Measurements from ENCODE around the gene ANKRD35. TPM values are rescaled to one million over a fixed set of nuclear protein-coding genes. Genes with fewer than 3 reads are reported as not detected.

The ANKRD35 gene
- total RNA-seq, 1 donor from 2014 or later = 0.31 TPM

DNA sequence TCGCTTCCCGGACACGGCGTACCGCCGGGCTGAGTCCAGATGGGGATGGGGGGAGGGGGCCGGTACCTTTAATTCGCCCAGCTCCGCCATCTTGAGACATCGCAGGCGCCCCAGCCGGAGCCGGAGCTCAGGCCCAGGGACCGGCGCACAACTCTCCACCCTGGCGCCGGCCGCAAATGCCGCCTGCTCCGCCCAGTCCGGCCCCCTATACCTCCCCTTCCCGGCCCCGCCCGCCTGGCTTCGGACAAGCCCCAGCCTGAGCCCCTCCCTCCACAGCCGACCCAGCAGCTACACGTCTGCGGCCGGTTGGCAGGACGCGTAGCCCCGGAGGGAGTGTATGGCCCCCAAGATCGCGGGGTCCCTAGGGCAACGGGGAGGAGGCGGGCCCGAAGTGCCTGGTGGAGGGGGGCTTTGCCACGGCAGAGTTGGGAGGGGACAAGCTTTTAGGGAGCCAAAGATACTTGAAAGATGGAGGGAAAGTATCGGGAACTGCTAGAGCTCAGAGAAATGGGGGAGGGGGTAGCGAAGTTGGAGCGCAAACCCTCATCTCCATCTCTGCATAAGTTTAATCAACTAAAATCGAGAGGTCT is 26.7 kb downstream of the ANKRD35 start, which contains the start of gene PIAS3:
Gene PIAS3 (minus strand): TSS at position 181 of the 590 bp plus-strand sequence. CDS start 91 bp downstream, at position 90.
- Mint-ChIP-seq H3K27ac (peak within 1 kb of the TSS; percentile 96), H3K27me3 (peaks cover 9% of the 10 kb centered on the region)
- TF ChIP-seq, protein P1, sequence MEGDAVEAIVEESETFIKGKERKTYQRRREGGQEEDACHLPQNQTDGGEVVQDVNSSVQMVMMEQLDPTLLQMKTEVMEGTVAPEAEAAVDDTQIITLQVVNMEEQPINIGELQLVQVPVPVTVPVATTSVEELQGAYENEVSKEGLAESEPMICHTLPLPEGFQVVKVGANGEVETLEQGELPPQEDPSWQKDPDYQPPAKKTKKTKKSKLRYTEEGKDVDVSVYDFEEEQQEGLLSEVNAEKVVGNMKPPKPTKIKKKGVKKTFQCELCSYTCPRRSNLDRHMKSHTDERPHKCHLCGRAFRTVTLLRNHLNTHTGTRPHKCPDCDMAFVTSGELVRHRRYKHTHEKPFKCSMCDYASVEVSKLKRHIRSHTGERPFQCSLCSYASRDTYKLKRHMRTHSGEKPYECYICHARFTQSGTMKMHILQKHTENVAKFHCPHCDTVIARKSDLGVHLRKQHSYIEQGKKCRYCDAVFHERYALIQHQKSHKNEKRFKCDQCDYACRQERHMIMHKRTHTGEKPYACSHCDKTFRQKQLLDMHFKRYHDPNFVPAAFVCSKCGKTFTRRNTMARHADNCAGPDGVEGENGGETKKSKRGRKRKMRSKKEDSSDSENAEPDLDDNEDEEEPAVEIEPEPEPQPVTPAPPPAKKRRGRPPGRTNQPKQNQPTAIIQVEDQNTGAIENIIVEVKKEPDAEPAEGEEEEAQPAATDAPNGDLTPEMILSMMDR (IDR thresholded peaks at IDR 0.05; ENCODE audit: unreplicated experiment) = no peak

GRCh38 chr1:145858238-145858900 is 27.3 kb downstream of the ANKRD35 start:
- Mint-ChIP-seq H3K36me3 (ENCODE audit: insufficient read depth) (peaks cover 6% of the 10 kb centered on the region), H3K27ac (peak overlapping the region; percentile 92), H3K27me3 (peaks cover 4% of the 10 kb centered on the region), H3K9me3 (ENCODE audit: low read depth) (no peaks in the 10 kb centered on the region), H3K4me3 (ENCODE audit: low read depth) (peak overlapping the region; percentile 96), H3K4me1 (ENCODE audit: low read depth) (peaks cover 5% of the 10 kb centered on the region)
- TF ChIP-seq, protein P1 (IDR thresholded peaks at IDR 0.05; ENCODE audit: unreplicated experiment) = no peak
- no peak for DNase-seq (ENCODE audit: low spot score, unreplicated experiment)

More for the DNA sequence above, 26.7 kb downstream of the ANKRD35 start, which contains the start of gene PIAS3:
- H3K9me3 Mint-ChIP-seq (ENCODE audit: low read depth) = no peaks in the 10 kb centered on the region
- DNase-seq (ENCODE audit: low spot score, unreplicated experiment) = peak; percentile 90
- H3K36me3 Mint-ChIP-seq (ENCODE audit: insufficient read depth) = peaks cover 4% of the 10 kb centered on the region
- peaks cover 5% of the 10 kb centered on the region for H3K4me1 Mint-ChIP-seq (ENCODE audit: low read depth)
- H3K4me3 Mint-ChIP-seq (ENCODE audit: low read depth) = peak within 1 kb of the TSS; percentile 96

- H3K36me3 Mint-ChIP-seq (ENCODE audit: insufficient read depth) = peaks cover 9% of the 10 kb centered on the region
- H3K4me3 Mint-ChIP-seq (ENCODE audit: low read depth) = no peak overlapping the region
- no peak overlapping the region for H3K27ac Mint-ChIP-seq
- no peaks in the 10 kb centered on the region for H3K9me3 Mint-ChIP-seq (ENCODE audit: low read depth)
- no peak for DNase-seq (ENCODE audit: low spot score, unreplicated experiment)
- TF ChIP-seq, protein P1 (IDR thresholded peaks at IDR 0.05; ENCODE audit: unreplicated experiment) = no peak
- H3K27me3 Mint-ChIP-seq = no peaks in the 10 kb centered on the region
- H3K4me1 Mint-ChIP-seq (ENCODE audit: low read depth) = peaks cover 5% of the 10 kb centered on the region
Observed at GRCh38 chr1:145857170-145857569, 28.5 kb downstream of the ANKRD35 start.

- no peak overlapping the region for H3K27ac Mint-ChIP-seq
- H3K4me3 Mint-ChIP-seq (ENCODE audit: low read depth) = no peak overlapping the region
- TF ChIP-seq, protein P1 (IDR thresholded peaks at IDR 0.05; ENCODE audit: unreplicated experiment) = no peak
- peaks cover 5% of the 10 kb centered on the region for H3K4me1 Mint-ChIP-seq (ENCODE audit: low read depth)
- H3K36me3 Mint-ChIP-seq (ENCODE audit: insufficient read depth) = peaks cover 14% of the 10 kb centered on the region
- H3K9me3 Mint-ChIP-seq (ENCODE audit: low read depth) = no peaks in the 10 kb centered on the region
- no peaks in the 10 kb centered on the region for H3K27me3 Mint-ChIP-seq
- DNase-seq (ENCODE audit: low spot score, unreplicated experiment) = no peak
Observed at GRCh38 chr1:145855426-145855948, 30.2 kb downstream of the ANKRD35 start.

DNA sequence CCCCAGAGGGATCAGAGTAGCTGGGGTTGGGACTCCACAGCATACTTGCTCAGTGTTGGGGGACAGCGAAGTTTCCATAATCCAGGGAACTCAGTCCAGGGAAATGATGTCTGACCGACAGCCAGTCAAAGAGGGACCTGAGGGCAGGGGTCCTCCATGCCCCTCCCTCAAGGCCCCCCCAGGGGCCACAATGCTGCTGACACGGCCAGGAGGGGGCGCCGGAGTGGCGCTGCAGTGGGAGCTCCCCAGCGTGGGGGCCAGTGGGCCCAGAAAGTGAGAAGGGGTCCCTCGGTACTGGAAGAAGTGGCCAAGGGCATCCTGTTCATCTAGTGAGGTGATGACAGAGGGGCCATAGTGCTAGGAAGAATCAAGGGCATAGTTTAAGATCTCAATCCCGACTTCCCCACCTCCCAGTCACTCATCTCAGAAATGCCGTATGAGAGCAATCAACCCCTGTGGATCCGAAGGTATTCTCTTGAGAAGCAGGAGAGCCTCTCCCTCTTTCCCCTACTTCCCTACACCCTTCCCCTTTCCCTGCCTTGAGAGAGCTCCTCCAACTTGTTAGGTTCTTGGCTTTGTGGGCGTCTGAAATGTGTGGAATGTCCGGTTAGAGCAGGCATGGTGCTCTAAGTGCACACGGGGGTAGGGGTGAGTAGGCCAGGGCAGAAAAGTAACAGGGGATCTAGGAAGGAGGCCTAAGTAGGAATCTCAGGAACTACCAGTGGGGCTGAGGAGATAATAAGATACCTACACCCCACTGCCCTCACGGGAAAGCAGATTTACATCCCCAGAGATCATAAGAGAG is 36.1 kb downstream of the ANKRD35 start:
- Mint-ChIP-seq H3K4me1 (ENCODE audit: low read depth) (peaks cover 3% of the 10 kb centered on the region), H3K27ac (no peak overlapping the region), H3K36me3 (ENCODE audit: insufficient read depth) (peaks cover 21% of the 10 kb centered on the region), H3K4me3 (ENCODE audit: low read depth) (no peak overlapping the region), H3K27me3 (no peaks in the 10 kb centered on the region), H3K9me3 (ENCODE audit: low read depth) (no peaks in the 10 kb centered on the region)
- DNase-seq (ENCODE audit: low spot score, unreplicated experiment) = no peak
- TF ChIP-seq, protein P1 (IDR thresholded peaks at IDR 0.05; ENCODE audit: unreplicated experiment) = peak; percentile 28
